Memory B cell (primary cell): ENCODE results near the gene PAPPA.

Experiments used
- ATAC-seq: fragments of 150-1000 bp; cut with Tn5 transposase; 2 replicates; pipeline ENCODE4 v1.10.0; 2021; ENCODE audit warnings: low read depth, mild to moderate bottlenecking, moderate library complexity
- DNase-seq, 2 donors: peaks; one replicate each; pipeline ENCODE4 v3.0.0; 2022; ENCODE audit warnings: low spot score in 2 of 2
- H3K27ac Mint-ChIP-seq: one replicate; pipeline ENCODE4 v1.8.0; 2022; ENCODE audit warnings: mild to moderate bottlenecking, moderate library complexity, mixed read lengths
- H3K27me3 Mint-ChIP-seq: one replicate; pipeline ENCODE4 v1.8.0; 2022; ENCODE audit warnings: mixed read lengths
- H3K36me3 Mint-ChIP-seq: one replicate; pipeline ENCODE4 v1.8.0; 2022; ENCODE audit warnings: mild to moderate bottlenecking, mixed read lengths
- H3K4me1 Mint-ChIP-seq: one replicate; pipeline ENCODE4 v1.8.0; 2022; ENCODE audit warnings: mixed read lengths
- H3K4me3 Mint-ChIP-seq: one replicate; pipeline ENCODE4 v1.8.0; 2022; ENCODE audit warnings: mild to moderate bottlenecking, moderate library complexity, mixed read lengths
- H3K9me3 Mint-ChIP-seq: one replicate; pipeline ENCODE4 v1.8.0; 2022; ENCODE audit warnings: mixed read lengths

PAPPA gene

DNA sequence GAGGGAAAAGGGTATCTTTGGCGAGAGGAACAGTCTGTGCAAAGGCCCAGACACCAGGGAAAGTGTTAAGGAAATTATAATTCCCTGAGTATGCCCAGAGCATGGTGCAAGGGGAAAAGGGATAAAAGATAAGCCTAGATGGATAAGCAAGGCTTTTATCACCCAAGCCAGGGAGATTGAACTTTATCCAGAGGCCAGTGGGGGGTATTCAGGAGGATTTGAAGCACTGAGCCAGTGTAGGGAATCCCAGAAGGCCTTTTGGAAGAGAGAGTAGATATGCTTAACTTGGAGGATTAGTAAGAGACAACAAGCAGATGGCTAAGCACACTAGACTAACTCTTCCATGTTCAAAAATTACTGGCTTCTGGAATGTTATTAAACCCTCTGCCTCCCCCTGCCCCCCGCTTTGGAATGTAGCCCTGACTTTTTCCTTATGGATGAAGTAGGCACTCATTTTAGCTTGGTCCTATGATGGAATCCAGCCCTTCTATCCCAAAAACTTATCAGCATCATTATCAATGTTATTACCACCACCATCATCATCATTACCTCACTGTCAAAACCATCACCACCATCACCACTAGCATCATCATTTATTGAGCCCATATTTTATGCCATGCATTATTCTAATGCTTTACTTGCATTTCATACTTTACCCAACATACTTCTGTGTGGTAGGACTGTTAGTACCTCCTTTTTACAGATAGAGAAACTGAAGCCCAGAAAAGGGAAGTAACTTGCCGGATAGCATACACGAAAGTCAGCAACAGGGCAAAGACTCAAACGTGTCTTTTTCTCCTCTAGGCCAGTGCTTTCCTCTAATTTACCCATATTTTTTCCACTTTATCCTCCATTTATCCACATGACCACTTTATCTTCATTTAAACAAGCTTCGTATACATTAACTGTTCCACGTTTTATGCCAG, 237.0 kb downstream of the PAPPA start:
- DNase-seq = no peak
- Mint-ChIP-seq H3K4me1 (peaks cover 5% of the 10 kb centered on the region), H3K27me3 (peaks cover 1% of the 10 kb centered on the region), H3K36me3 (peaks cover under 1% of the 10 kb centered on the region), H3K9me3 (no peaks in the 10 kb centered on the region), H3K27ac (no peak overlapping the region), H3K4me3 (no peak overlapping the region)
- no peak for ATAC-seq

DNA sequence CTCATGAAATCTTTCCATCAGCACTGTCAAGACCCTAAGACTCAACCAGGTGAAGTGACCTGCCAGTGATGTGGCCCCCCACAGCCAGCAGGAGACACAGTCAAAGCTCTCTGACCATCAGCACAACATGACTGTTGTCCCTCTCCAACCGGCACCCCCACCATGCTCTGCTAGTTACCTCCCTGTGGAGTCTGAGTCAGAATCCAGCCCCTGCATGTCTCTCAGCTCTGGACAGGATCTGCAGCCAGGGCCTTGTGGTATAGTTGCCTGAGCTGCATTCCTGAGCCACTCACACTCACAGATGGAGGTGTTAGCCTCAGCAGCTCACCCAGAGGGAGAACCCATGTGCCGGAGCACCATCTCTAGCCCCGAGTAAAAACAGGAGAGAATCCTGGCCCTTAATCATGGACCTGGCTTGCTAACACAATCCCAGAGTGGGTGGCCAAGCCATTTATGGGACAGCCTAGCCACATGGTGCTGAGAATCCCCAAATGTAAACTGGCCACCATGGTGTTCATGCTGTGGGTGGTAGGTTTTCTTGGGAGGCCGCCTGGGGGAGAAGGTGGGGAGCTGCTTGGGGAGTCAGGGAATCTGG, 237.8 kb downstream of the PAPPA start:
- H3K9me3 Mint-ChIP-seq = no peaks in the 10 kb centered on the region
- peaks cover 5% of the 10 kb centered on the region for H3K4me1 Mint-ChIP-seq
- H3K4me3 Mint-ChIP-seq = no peak overlapping the region
- ATAC-seq (no peak), DNase-seq (no peak)
- H3K27me3 Mint-ChIP-seq = peaks cover 1% of the 10 kb centered on the region
- H3K27ac Mint-ChIP-seq = no peak overlapping the region
- no peaks in the 10 kb centered on the region for H3K36me3 Mint-ChIP-seq

DNA sequence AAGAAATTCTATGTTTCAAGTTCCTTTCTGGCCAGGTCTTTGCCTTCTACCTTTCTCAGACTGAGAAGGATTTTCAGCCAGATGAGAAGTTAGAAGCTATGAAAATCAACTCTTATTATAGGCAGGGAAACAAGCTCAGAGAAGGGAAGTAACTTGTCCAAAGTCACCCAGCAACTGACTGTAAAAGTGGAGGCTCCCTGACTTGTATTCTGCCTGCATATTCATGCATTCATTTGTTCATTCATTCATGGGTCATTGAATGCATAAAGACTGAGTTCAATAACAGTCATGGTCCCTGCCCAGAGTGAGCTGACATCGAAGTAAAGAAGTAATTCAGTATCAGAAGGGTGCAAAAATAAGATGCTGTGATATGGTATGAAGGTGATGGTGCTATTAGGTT, 239.6 kb downstream of the PAPPA start:
- no peak overlapping the region for H3K4me3 Mint-ChIP-seq
- H3K27ac Mint-ChIP-seq = no peak overlapping the region
- peaks cover 1% of the 10 kb centered on the region for H3K27me3 Mint-ChIP-seq
- ATAC-seq (no peak), DNase-seq (no peak)
- no peaks in the 10 kb centered on the region for H3K9me3 Mint-ChIP-seq
- peaks cover 5% of the 10 kb centered on the region for H3K4me1 Mint-ChIP-seq
- H3K36me3 Mint-ChIP-seq = no peaks in the 10 kb centered on the region

DNA sequence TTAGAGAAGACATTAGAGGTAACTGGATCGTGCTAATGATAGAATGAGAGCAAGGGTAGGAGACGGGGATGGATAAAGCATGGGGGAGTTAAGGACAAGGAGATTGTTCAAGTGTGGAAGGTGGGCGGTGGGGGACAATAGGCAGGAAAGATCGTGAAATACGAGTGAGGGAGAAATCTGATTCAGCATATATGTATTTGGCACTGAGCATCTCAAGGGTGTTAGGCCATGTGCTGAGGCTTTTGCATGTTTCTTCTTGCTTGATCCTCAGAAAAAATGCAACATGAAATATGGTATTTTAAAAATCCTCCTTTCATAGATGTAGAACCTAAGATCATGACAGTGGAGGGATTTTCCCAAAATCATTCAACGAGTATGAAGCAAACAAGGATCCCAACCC, 240.5 kb downstream of the PAPPA start:
- no peaks in the 10 kb centered on the region for H3K36me3 Mint-ChIP-seq
- ATAC-seq (no peak), DNase-seq (no peak)
- no peak overlapping the region for H3K4me3 Mint-ChIP-seq
- H3K27me3 Mint-ChIP-seq = peaks cover 1% of the 10 kb centered on the region
- H3K4me1 Mint-ChIP-seq = peaks cover 5% of the 10 kb centered on the region
- H3K27ac Mint-ChIP-seq = no peak overlapping the region
- no peaks in the 10 kb centered on the region for H3K9me3 Mint-ChIP-seq

DNA sequence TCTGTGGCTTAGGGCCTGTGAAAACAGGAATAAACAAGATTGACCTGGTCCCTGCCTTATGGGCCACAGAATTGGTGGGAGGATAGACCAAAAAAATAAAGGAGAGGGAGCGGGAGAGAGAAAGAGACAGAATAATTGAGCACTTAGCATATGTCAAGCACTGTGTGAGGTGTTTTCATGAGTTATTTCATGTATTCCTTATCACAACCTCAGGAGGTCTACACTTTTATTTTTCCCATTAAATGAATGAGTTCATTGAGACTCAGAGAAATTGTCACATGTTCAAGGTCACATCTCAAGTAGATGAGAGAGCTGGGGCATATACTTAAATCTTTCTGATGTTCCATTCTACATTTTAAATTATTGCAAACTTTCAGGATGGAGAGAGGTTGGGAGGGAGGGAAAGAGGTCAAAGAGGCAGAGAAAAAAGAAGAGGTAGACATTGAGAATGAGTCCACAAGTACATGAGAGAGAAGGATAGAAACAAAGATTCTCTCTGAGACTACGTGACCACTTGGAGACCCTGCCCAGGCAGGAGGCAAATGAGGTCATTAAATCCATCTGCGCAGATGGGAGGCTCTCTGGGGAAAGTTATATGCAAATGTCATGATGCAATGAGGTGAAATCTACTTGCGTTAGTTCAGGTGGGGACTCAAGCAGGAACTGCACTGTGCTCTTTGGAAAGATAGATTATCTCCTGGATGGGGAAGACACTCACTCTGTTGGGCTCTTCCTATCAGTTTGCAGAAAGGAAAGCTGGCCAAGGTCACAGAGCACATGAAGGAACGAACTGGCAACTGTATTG, 241.5 kb downstream of the PAPPA start:
- H3K27me3 Mint-ChIP-seq = peaks cover 1% of the 10 kb centered on the region
- no peaks in the 10 kb centered on the region for H3K36me3 Mint-ChIP-seq
- H3K27ac Mint-ChIP-seq = no peak overlapping the region
- ATAC-seq = no peak
- DNase-seq = no peak
- peaks cover 5% of the 10 kb centered on the region for H3K4me1 Mint-ChIP-seq
- H3K9me3 Mint-ChIP-seq = no peaks in the 10 kb centered on the region
- no peak overlapping the region for H3K4me3 Mint-ChIP-seq

DNA sequence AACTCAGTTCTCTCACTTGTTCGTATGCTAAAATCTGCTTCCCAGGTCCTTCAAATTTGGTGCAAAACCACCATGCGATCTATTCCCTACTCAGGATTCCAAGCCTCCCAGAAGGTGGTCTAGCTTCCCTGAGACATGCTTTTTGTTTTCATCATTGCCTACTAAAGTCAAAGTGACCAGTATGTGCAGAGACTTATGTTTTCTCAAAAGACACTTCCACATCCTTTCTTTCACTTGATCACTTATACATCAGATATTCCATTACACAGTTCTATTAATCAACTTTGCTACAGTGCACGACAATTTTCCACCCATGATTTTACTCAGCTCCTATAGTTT, 242.1 kb downstream of the PAPPA start:
- DNase-seq (no peak), ATAC-seq (no peak)
- no peaks in the 10 kb centered on the region for H3K36me3 Mint-ChIP-seq
- no peak overlapping the region for H3K27ac Mint-ChIP-seq
- H3K4me3 Mint-ChIP-seq = no peak overlapping the region
- peaks cover 3% of the 10 kb centered on the region for H3K4me1 Mint-ChIP-seq
- no peaks in the 10 kb centered on the region for H3K9me3 Mint-ChIP-seq
- peaks cover 1% of the 10 kb centered on the region for H3K27me3 Mint-ChIP-seq

DNA sequence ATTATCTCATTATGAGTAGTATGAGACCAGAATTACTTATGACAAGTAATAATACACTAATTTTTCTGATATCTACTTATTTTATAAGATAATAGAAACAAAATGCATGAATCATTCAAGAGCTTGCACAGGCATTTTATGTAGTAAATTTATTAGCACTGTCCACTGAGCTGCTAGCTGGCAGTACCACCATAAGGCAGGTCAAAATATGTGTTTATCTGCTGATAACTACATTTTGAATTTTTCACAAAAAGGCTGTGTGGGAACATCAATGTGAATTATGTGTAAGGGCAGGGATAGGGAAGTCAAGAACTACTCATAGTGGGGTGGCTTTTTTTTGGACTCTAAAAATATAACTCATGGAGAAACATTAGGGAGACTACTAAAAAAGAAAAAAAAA, 249.6 kb downstream of the PAPPA start:
- Mint-ChIP-seq H3K4me1 (no peaks in the 10 kb centered on the region), H3K27me3 (no peaks in the 10 kb centered on the region), H3K4me3 (no peak overlapping the region), H3K9me3 (no peaks in the 10 kb centered on the region), H3K36me3 (peaks cover 2% of the 10 kb centered on the region), H3K27ac (no peak overlapping the region)
- ATAC-seq = no peak
- DNase-seq = no peak

DNA sequence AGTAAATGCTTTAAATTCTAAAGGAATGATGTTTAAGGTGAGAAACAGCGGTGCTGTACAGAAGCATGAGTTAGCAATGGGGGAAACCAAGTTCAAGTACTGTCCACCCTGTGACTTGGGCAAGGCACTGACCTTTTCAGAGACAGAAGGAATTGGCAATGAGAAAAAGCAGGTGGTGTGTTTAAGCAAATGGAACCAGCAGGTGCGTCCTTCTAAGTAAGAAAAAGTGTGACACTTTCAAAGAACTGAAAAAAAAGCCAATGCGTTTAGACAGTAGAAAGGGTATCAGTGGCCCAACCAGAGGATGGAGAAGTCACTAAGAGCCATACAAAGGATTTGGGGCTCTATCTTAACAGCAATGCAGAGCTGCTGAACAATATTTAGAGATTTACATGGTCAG, 250.6 kb downstream of the PAPPA start:
- no peaks in the 10 kb centered on the region for H3K4me1 Mint-ChIP-seq
- H3K27ac Mint-ChIP-seq = no peak overlapping the region
- ATAC-seq (no peak), DNase-seq (no peak)
- H3K4me3 Mint-ChIP-seq = no peak overlapping the region
- H3K36me3 Mint-ChIP-seq = peaks cover 5% of the 10 kb centered on the region
- H3K27me3 Mint-ChIP-seq = no peaks in the 10 kb centered on the region
- no peaks in the 10 kb centered on the region for H3K9me3 Mint-ChIP-seq

DNA sequence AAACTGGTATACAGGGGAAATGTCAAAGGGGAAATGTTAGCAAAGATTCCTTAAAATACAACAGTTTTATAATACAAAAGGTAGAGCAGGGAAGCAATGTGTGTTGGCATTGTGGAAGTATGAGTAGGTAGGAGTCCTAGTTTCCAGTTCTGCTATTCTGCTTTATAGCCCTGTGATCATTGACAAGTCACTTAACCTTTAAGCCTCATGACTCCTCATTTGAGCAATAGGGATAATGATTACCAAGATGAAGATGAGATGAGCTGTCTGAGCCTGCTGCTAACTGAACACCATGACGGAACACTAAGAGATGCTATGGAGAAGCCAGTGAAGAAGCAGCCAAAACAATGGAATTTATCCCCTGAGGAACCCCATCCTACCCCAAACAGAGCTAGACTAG, 251.7 kb downstream of the PAPPA start:
- Mint-ChIP-seq H3K36me3 (peaks cover 5% of the 10 kb centered on the region), H3K9me3 (no peaks in the 10 kb centered on the region), H3K4me3 (no peak overlapping the region), H3K27ac (no peak overlapping the region), H3K4me1 (no peaks in the 10 kb centered on the region), H3K27me3 (no peaks in the 10 kb centered on the region)
- DNase-seq (no peak), ATAC-seq (no peak)

DNA sequence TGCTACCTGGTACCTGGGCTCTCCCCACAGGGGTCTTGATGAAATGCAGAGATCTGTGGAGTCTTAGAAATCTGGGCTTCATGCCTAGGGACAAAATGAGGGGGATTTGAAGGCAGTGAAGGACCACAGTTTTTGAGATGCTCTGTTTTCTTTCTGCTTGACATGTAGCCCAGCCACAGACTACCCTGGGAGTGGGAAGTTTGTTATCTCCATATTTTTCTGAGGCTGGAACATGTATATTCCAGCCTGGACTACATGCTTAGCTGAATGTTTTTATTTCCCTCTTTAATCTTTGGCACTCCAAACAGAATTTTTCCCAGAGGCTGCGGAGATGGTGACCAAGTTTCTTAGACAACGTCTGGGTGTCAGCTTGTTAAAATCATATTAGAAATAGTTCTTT, 252.9 kb downstream of the PAPPA start:
- Mint-ChIP-seq H3K9me3 (no peaks in the 10 kb centered on the region), H3K36me3 (peaks cover 5% of the 10 kb centered on the region), H3K4me3 (no peak overlapping the region), H3K27me3 (no peaks in the 10 kb centered on the region), H3K27ac (no peak overlapping the region), H3K4me1 (no peaks in the 10 kb centered on the region)
- ATAC-seq = no peak
- no peak for DNase-seq

DNA sequence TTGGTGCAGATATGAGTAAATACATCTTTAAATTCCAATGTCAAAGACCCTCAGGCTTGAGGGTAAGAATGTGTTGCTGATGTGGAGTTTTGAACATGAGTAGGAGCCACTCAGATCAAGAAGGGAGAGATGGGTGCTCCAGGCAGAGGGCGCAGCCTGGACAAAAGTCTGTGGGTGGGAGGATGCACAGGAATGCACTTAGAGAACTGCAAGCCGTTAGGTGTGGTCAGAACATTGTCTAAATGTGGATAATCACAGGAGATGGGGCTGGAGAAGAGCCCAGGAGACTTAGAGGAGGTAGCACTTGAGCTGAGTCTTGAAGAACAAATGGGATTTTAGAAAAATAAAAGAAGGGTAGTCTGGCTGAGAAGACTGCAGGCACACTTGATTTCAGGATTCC, 255.5 kb downstream of the PAPPA start:
- DNase-seq (no peak), ATAC-seq (no peak)
- Mint-ChIP-seq H3K4me1 (no peaks in the 10 kb centered on the region), H3K27ac (no peak overlapping the region), H3K36me3 (peaks cover 7% of the 10 kb centered on the region), H3K4me3 (no peak overlapping the region), H3K27me3 (no peaks in the 10 kb centered on the region), H3K9me3 (no peaks in the 10 kb centered on the region)

DNA sequence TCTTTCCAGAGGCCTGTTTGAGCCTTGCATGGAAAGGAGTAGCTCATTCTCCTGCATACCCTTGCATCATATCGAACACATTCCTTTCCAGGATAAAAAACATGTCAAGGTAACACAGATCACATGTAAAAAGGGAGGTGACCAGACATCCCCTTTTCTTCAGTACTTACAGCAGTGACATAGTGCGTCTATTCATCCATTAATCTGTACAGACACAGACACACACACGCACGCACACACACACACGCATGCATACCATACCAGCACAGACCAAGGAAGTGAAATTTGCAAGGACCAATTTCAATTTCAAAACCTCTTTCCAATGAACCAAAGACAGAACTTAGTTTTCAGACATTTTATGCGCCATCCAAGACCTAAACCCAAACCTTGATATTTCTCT, 256.0 kb downstream of the PAPPA start:
- H3K9me3 Mint-ChIP-seq = no peaks in the 10 kb centered on the region
- no peaks in the 10 kb centered on the region for H3K4me1 Mint-ChIP-seq
- peaks cover 8% of the 10 kb centered on the region for H3K36me3 Mint-ChIP-seq
- no peak for ATAC-seq
- DNase-seq = no peak
- no peaks in the 10 kb centered on the region for H3K27me3 Mint-ChIP-seq
- no peak overlapping the region for H3K4me3 Mint-ChIP-seq
- H3K27ac Mint-ChIP-seq = no peak overlapping the region

DNA sequence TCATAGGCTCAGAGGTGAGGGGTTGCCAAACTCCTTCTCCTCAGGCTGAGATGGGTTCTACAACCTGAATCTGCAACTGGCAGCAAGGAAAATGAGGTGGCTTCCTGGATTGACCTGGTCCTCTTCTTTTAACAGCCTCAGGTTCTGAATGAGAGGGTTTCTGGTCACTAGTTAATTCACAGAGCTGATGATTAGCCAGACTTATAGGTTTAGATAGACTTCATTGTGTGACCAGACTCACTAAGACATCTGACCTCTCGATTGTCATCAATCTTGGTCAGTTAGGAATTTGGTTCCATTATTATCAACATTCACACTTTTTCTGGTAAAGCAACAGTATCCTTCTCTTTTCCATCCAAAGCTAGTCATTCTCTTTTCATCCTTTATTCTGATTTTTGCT, 257.9 kb downstream of the PAPPA start:
- no peaks in the 10 kb centered on the region for H3K27me3 Mint-ChIP-seq
- no peaks in the 10 kb centered on the region for H3K9me3 Mint-ChIP-seq
- ATAC-seq = no peak

DNA sequence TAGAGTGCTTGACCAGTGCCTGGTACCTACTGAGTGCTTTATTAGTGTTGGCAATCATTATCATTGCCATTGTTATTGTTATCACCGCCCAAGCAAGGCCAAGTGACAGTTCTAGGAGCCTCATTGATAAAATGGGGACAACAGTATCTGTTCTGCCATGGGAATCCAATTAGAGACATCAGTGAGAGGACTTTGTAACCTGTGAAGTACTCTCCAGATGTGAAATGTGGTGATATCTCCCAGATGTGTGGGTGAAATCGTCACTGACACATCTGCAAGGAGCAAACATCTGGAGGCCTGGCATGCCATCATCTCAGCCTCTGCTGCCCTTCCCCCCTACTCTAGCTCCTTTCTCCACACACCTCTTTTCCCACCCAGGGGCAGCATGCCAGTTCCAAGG, 260.8 kb downstream of the PAPPA start:
- no peaks in the 10 kb centered on the region for H3K27me3 Mint-ChIP-seq
- no peaks in the 10 kb centered on the region for H3K9me3 Mint-ChIP-seq
- peaks cover 4% of the 10 kb centered on the region for H3K36me3 Mint-ChIP-seq
- H3K4me1 Mint-ChIP-seq = no peaks in the 10 kb centered on the region
- H3K27ac Mint-ChIP-seq = no peak overlapping the region
- DNase-seq (no peak), ATAC-seq (no peak)
- H3K4me3 Mint-ChIP-seq = no peak overlapping the region

More for the DNA sequence above, 257.9 kb downstream of the PAPPA start:
- DNase-seq = no peak
- no peak overlapping the region for H3K4me3 Mint-ChIP-seq
- H3K4me1 Mint-ChIP-seq = no peaks in the 10 kb centered on the region
- no peak overlapping the region for H3K27ac Mint-ChIP-seq
- peaks cover 9% of the 10 kb centered on the region for H3K36me3 Mint-ChIP-seq
